ENCODE results near the gene SLC1A3.

GRCh38 chr5:36733183-36733582, 126.8 kb downstream of the SLC1A3 start:
- TF ChIP-seq CTCF (IDR thresholded peaks at IDR 0.05) (no peak), POLR2AphosphoS5 (IDR thresholded peaks at IDR 0.05) (no peak), POLR2A (IDR thresholded peaks at IDR 0.05) (no peak)

Measured in stomach (tissue), 4 donors.